ENCODE results near the gene ERRFI1. TPM values are rescaled to one million over a fixed set of nuclear protein-coding genes. Genes with fewer than 3 reads are reported as not detected.

ERRFI1 gene
- total RNA-seq, 1 experiment from 2014 or later = 313 TPM

DNA sequence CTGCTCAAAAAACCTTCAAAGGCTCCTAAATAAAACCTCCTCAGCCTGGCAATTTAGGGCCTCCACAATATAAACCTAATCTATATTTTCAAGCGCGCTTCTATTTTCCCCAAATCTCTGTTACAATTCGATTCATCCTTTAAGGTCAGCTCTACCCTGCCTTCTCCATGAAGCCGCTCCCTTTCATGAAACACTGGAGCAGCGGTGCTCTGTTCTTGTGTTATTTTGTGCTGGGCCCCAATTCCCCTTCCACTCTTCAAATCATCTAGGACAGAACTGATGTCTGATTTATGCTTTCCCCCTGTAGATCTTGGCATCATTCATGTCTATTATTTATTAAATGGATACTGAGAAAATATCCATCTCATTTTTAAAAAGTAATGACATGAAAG is 6.9 kb downstream of the ERRFI1 start:
- no peak for DNase-seq (ENCODE audit: low read depth)

DNA sequence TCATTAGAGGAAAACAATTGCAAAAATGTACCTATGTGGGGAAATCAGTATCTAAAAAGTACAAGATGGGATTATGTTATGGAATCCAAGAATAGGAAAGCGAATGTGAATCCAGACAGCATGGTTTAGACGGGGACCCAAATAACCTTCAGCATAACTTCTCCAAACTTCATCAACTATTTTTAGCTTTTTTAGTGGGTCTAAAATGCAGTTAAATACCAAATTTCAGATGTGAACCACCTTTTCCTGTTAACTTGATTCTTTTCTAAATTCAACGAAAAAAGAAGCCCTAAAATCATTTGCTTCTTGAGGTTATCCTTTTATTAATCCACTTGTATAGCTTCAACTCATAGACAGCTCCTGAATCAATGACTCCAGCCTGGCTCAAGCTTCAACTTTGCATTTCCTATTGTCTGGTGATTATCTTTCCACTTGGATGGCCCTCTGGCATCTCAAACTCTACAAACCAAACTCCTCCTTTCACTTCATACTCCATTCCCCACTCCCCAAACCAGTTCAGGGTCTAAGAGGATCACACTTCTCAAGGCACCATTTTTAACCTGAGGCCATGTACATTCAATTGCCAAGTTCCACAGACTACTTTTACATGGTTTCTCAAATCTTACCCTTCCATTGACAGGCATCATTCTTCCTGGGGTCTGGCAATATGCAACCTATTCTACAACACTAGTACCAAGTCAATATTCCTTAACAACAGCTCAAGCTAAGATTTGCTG is 7.4 kb downstream of the ERRFI1 start:
- no peak for DNase-seq (ENCODE audit: low read depth)

DNA sequence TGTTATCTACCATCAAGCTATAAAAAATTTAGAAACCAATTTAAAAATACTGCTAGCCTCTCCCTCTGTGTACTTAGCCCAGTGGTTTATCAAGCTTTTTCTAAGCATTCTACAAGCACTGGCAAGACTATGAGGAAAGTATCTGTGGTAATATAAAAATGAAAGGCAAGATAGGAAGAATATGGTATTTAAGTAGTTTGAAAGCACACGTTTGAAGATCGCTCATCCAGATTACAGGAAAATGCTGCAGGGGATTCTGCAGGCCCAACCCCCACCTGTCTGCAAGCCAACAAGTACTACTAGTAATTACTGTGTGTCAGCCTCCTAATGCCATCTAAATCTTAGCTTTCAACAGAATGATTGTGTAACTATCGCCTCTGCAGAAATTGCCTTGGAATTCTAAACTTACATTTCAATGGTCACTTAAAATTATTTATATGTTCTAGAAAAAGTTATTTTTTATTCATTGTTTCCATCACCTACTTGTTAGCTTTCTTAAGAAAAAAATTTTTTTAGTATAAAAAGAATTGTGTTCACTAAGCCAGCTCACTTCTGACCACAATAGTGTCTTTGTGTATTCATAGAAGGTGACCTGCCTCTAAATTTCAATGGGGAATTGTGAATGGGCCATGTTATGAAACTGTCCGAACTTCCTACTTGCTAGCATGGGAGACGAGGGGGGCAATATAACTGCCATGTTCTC is 8.5 kb downstream of the ERRFI1 start:
- DNase-seq (ENCODE audit: low read depth) = no peak

DNA sequence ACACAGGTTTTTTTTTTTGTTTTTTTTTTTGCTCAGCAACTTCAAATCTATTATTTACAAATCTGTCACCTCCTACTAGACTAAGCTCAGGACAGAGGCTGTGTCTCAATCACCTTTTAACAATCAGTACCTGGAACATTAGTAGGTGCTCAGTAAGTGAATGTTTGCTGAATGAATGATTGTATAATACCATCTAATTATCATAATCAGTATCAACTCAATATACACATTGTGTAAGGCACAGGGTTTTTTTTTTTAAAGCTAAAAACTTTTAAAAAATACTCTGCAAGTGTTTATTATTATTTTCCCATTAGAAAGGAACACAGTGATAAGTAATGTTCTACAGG is 9.2 kb downstream of the ERRFI1 start:
- no peak for DNase-seq (ENCODE audit: low read depth)

DNA sequence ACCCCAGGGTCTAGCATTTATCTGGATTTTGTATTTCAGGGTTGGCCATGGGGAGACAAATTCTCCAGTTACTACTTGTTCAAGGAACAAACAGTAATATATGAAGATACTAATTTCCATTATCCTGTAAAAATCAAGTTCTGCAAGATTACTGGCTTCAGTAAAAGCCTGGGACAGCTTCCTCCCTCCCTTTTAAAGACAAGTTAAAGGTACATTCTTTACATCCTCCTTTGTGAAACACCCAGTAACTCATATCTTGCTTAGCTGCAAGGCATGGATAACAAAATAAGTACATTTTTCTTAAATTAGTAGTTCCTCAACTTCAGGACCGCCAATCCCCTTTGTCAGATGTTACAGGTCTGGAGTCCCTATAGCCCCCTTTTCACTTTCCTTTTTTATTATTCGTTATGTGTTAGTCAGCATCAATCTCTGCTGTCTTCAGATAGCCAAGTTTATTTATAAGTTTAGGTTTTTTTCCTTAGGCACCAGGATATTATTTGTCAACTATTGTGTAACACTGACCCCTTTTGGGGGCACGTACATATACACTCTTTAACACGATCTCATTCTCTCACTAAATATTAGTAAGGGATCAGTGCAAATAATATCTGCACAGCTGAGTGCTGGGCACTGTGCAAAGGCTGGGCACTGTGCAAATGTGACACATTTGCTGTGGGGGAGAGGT is 9.8 kb downstream of the ERRFI1 start:
- DNase-seq (ENCODE audit: low read depth) = no peak

DNA sequence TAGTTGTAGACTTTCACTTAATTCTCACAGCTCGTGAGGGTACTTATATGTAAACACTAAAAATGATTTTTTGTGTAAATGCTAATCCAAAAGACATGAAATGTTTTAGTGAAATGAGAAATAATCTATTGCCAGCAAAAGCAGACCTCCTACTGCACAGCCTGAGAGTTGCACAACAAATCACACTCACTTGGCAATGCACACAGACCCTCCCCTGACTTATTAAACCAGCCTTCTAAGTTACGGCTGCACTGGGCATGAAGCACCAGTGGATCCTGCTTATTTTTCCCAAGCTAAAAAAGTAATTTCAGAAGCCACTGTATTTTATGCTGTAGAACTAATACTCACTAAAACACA is 10.3 kb downstream of the ERRFI1 start:
- no peak for DNase-seq (ENCODE audit: low read depth)

DNA sequence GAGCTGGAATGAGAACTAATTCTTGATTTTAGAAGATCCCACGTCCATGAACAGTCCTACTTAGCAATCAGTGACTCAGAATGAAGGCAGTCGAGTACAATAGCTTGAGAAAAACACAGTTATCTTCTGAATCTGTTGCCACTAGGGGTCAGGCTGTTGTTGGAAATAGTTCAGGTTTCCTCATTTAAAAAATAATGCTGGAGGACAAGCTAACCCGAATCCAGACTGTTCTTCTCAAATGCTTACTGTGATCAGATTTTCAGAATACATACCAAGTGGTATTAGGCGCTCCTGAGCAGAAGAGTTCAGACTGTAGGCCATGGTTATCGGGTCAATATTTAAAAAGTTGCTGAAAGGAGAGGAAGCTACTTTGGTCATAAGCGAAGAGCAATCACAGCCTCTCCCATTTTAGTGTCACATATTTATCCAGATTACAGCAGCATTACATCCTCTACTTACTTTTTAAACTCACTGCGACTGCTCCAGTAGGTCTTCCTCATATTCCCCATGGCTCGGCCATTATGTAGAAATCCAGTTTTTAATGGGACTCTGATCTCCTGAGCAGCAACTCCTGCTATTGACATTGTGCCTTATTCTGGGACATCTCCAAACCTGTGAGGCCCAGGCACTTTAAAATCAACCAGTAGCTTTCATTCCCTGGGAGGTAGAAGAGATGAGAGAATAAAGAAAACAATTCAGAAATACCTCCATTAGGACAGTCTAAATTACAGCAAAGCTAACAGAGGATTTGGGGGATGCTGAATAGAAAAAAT is 10.9 kb downstream of the ERRFI1 start:
- peak; percentile 89 for DNase-seq (ENCODE audit: low read depth)

DNA sequence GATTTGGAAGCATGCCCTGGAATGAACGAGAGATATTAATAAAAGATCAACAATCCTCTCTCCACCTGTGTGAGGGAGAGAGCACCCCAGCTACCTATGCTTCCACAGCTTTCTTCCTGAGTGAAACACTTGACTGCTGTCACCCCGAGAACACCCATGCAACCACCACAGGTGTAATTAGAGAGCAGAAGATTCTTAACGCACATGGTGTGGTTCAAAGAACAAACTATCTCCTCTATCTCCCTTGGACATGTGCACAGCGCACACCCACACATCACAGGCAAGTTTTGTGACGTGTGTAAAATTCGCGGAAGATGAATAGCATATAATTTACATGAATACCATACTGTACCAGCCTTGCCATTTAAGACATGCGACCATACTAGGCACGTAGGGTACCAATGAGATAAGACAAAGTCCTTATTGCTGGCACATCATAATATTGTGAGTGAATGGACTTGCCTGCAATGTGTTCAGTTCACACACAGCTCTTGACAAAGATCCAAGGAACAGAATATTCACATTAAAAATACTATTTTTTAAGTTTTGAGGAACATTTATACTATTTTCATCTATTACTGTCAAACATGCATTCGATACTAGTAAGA is 11.6 kb downstream of the ERRFI1 start:
- DNase-seq (ENCODE audit: low read depth) = no peak

DNA sequence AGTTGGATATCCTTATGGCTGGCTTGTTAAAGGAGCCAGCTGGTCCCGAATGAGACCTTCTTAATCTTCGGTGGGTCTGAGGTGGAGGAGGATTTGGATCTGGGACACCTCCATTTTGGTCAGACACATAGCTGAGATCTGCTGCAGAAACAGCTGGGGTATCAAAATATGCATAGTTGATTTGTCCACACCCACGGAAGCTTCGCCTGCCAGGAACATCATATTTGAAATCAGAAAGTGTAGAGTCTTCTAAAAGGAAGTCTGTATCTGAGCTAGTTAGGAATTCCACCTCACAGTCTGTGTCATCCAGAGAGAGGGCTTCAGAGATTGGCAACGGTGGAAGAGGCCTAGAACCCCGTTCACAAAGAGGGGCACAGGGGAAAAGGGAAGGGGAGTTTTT is 12.3 kb downstream of the ERRFI1 start:
- DNase-seq (ENCODE audit: low read depth) = no peak

DNA sequence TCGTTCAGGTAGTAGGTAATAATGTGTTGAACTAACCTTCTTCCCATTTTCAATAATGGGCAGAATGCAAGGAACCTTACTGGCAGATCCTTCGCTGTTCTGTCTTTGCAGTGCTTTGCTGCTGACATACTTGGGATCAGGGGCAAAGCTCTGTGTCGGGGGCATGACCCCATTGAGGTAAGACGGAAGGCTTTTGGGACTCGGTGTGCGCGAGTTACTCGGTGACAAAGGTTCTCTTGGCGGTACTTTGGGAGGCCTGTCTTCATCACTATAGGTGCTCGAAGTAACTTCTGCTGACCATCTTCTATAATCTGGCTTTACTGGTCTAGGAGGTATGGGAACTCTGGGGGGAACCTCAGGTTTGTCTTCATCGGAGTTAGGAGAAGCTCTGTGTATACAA is 12.7 kb downstream of the ERRFI1 start:
- no peak for DNase-seq (ENCODE audit: low read depth)

DNA sequence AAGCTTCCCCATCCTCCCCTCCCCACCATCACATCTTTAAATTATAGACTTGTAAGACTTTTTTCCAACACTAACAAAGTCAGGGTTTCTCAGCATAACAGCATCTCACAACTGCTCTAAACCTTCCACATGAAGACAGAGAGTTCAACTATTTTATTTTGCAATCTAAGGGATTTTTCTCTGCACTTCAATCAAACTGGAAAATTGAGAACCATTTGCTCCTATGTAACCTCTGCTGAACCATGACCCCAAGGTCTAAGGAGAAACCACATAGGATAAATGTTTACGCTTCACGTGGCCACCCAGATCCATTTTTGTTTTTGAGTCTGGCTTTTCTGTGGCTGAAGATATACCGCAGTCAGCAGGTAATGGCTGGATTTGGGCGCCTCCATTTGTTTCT is 13.2 kb downstream of the ERRFI1 start:
- no peak for DNase-seq (ENCODE audit: low read depth)

DNA sequence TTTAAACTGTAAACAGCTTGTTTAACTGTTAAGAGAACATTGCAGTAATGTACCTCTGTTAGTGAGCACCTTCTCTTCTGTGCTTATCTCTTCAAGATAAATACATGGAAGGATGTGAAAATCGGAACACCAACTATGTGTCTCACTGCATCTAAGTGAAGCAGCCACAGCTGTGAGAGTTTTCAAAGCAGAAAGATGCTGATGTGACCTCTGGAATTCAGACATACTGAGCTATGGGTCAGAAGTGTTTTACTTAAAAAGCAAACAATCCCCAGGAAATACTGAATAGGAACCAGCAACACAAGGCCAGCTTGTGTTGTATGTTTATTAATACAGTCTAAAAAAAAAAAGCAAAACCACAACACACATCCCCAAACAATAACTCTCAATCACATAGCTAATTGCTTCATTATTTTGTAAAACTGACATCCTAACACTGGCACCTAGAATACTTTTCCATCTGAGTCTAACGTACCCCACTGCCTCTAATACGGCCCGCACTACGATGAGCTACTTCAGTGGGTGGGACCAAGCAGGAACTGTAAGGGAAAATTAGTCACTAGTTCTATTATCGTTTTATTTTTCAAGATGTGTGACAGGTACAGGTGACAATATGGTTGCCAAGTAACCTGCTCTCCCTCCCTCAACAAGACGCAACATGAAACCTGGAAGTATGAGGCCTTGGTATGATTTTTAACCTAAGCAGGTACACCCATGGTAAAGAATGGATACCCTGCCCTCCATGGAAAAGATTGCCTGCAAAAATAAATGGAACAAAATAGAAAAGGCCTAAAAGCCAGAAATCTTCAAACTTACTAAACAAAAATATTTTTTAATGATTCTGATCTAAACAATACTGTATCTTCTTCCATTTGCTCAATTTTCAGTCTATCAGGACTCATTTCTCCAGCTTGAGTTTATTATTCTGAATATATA is 13.9 kb downstream of the ERRFI1 start:
- no peak for DNase-seq (ENCODE audit: low read depth)

DNA sequence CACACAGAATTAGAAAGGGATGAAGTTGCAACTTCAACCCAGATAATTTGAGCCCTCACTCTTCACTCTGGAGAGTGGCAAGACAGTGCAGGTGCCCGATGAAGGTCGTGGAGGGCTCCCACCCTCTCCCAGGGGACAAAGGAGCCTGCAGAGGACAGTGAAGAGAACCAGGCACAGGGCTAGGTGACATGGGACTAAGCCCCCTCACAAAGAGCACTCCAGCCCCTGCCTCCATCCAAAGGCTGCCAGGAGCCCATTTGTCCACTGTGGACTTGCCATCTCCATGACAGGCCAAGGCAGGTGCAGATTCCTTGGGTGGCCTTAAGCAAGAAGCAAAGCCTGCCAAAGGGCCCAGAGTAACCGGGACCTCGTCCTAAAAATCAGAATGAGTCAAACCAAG is 15.1 kb downstream of the ERRFI1 start:
- DNase-seq (ENCODE audit: low read depth) = peak; percentile 69

DNA sequence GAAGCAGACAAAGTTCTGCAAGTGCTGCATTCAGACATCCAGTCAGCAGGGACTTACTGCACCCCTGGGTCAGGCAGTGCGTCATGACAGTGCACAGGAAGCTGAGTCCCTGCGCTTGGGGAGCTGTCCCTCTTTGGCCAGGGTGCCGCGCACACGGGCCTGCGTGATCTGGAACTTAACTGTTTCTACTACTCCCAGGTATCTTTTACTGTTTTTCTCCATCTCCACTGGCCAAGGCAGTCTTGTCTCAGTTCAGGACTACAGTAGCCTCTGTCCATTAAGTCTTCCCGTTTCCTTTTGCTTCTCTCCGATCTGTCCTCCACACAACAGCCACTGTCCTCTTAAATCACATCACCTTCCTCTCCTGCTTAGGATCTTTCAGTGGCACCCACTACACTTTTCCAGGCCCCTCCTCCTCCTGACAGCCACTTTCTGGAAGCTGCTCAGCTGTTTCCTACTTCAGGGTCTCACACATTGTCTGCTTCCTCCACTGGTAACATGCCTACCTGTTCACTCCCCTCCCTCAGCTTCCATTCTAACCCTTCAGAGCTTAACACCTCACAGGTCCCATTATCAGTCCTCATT is 15.9 kb downstream of the ERRFI1 start:
- DNase-seq (ENCODE audit: low read depth) = no peak

DNA sequence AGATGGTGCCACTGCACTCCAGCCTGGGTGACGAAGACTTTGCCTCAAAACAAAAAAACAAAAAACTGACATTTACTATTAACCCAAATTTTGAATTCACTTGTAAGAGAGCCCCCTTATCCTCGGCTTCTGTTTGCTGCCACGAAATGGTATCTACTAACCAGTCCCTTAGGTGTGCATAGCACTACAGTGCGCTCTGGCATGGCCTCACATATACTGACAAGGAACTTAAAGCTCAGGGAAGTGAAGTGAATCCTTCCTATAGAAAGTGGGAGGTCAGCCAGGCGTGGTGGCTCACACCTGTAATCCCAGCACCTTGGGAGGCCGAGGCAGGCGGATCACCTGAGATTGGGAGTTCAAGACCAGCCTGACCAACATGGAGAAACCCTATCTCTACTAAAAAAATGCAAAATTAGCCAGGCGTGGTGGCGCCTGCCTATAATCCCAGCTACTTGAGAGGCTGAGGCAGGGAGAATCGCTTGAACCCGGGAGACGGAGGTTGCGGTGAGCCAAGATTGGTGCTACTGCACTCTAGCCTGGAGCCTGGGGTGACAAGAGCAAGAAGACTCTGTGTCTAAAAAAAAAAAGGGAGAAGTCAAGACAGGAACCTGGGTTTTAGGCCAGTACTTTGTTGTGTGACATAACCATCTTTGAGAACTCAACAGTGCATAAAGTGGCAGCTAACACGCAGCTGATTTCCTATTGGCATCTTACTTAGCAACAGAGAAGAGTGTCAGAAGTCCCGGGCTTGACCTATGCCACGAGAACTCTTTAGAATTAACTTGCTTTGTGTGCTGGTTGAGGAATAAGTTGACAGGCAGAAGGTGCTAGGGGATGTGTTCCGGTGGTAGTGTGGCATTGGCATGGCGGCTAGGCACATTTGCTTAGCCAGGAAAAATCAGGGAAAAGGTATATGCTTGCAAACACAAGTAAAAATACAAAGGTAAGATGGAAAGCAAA is 16.8 kb downstream of the ERRFI1 start:
- DNase-seq (ENCODE audit: low read depth) = no peak

DNA sequence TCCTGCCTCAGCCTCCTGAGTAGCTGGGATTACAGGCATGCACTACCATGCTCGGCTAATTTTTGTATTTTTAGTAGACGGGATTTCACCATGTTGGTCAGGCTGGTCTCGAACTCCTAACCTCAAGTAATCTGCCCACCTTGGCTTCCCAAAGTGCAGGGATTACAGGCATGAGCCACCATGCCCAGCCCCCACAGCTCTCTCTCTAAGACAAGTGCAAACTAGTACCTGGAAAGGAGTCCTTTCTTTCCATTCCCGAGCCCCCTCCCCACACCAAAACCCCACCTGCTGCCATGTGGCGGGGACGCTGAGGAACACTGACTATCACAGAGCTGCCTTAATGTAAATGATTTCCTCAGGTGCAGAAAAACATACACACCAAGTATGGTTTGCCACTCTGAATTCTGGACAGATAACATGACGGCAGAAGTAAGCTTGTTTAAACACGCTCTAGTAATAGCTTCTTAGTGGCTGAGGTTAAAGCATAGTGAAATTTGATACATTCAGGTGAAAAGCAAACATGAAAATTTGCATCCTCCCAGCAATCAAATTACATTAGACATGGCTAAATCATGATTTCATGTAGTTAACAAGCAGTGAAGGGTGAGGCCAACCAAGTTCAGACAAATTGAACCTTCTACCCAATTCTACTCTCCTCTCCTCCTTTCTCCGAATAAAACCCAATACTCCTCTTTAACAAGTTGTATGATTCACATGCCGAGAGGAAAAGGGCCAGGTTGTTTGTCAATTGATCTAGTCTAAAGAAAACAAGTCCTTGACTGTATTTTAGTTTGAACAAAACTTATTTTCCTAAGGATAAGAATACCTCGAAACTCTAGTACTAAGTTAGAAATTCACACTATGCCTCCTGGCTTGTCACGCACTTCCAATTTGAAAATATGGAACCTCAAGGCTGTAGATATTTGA is 19.8 kb downstream of the ERRFI1 start:
- no peak for DNase-seq (ENCODE audit: low read depth)

DNA sequence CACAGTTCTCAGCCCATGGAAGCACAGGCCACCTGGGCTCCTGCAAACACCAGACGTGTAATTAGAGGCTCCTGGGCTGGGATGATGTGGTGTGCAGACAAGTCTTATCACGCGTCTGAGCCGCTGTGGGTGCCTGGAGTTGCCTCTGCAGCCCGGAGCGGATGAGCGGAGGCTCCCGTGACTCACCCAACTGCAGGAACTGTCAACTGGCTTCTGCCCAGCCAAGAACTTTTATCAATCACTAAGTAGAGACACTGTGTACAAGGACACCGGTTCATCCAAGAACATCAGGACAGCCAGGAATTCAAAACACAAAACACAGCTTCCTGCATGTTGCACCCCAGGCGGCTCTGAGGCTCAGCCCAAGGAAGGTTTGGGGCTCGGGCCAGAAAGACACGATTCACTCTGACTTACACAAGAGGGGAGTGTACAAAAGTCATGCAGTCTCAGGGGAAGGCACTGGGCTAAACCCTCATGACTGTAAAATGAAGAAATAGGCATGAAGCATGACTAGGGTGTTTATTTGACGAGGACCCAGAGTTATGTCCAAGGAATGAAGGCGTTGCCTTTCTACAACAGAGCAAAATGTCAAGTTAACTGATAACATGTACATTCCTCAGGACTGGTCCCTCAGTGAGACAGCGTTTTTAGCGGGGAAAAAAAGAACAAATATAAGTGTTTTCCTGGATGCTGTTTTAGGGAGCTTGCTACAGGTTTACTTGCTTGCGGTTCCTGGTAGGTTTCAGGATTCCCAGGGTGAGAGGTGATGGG is 21.1 kb downstream of the ERRFI1 start:
- DNase-seq (ENCODE audit: low read depth) = peak; percentile 96
